Smooth muscle cell (in vitro differentiated cells): ENCODE data around the gene MYCBP2. TPM values are rescaled to one million over a fixed set of nuclear protein-coding genes. Genes with fewer than 3 reads are reported as not detected.
A peak's percentile ranks its signal among the peaks of the same experiment; 100 is the strongest.

ENCODE experiments used
- DNase-seq: peaks from one replicate; lab custom pipeline; 2025; ENCODE audit not compliant: unreplicated experiment; lab: John Stamatoyannopoulos, UW
- H2AFZ ChIP-seq: fragments of 200-600 bp; sonication (generic); 2 replicates; pipeline ENCODE4 v1.6.0; 2016; ENCODE audit warnings: antibody characterized with exemption, low read depth, mild to moderate bottlenecking
- H3F3A ChIP-seq: fragments of 200-600 bp; sonication (generic); 2 replicates; pipeline ENCODE4 v1.6.0; 2017; ENCODE audit warnings: antibody characterized with exemption, low read depth
- H3K27ac ChIP-seq: fragments of 200-600 bp; sonication (generic); 2 replicates; pipeline ENCODE4 v1.5.1; 2016; ENCODE audit warnings: low read depth, mild to moderate bottlenecking
- H3K27me3 ChIP-seq: fragments of 200-600 bp; sonication (generic); 2 replicates; pipeline ENCODE4 v1.6.1; 2016; ENCODE audit warnings: low read depth, mild to moderate bottlenecking
- H3K36me3 ChIP-seq: fragments of 200-600 bp; sonication (generic); 2 replicates; pipeline ENCODE4 v1.5.1; 2016; ENCODE audit warnings: low read depth
- H3K4me1 ChIP-seq: fragments of 200-600 bp; sonication (generic); 2 replicates; pipeline ENCODE4 v1.5.1; 2016; ENCODE audit warnings: low read depth
- H3K4me2 ChIP-seq: fragments of 200-600 bp; sonication (generic); 2 replicates; pipeline ENCODE4 v1.6.0; 2016; ENCODE audit warnings: mild to moderate bottlenecking
- H3K4me3 ChIP-seq: fragments of 200-600 bp; sonication (generic); 2 replicates; pipeline ENCODE4 v1.5.1; 2016; ENCODE audit warnings: mild to moderate bottlenecking
- H3K79me2 ChIP-seq: fragments of 200-600 bp; sonication (generic); 2 replicates; pipeline ENCODE4 v1.6.0; 2016; ENCODE audit warnings: low read depth, mild to moderate bottlenecking
- H3K9ac ChIP-seq: fragments of 200-600 bp; sonication (generic); 2 replicates; pipeline ENCODE4 v1.6.0; 2016; ENCODE audit warnings: low read depth
- H3K9me3 ChIP-seq: fragments of 200-600 bp; sonication (generic); replicated peaks from 2 replicates; pipeline ENCODE4 v1.5.1; 2016; ENCODE audit warnings: low read depth
- H4K20me1 ChIP-seq: fragments of 200-600 bp; sonication (generic); 2 replicates; pipeline ENCODE4 v1.6.0; 2016; ENCODE audit warnings: low read depth
- CTCF ChIP-seq: fragments of 200-600 bp; sonication (generic); IDR thresholded peaks from 2 replicates; pipeline ENCODE4 v1.5.1; 2017; ENCODE audit warnings: borderline replicate concordance, mild to moderate bottlenecking, antibody characterized with exemption; ENCODE audit not compliant: insufficient read depth, poor library complexity, severe bottlenecking
- WGBS: methylation state at CpG from one replicate; pipeline ENCODE4 v1.1.7; 2016; ENCODE audit warnings: low lambda C conversion rate; 5-methylcytosine and 5-hydroxymethylcytosine counted together
- polyA plus RNA-seq: library from polyadenylated mRNA; unstranded; fragments of >200 nt; fragmentation: Nextera tagmentation; extraction: Ambion mirVana; gene quantifications from 2 replicates; pipeline ENCODE4 v1.2.1, GENCODE V29; 2016
- total RNA-seq: library from RNA; depleted of rRNA; stranded (reverse); fragments of >200 nt; gene quantifications from 2 replicates; pipeline ENCODE4 v1.2.3, GENCODE V29; 2014

MYCBP2 gene
- total and polyA plus RNA-seq, 2 experiments from 2014 or later, result 20.1 to 61.0 TPM

GRCh38 chr13:77180011-77180410 lies 146.9 kb downstream of the MYCBP2 start:
- no peak for TF ChIP-seq CTCF

DNA sequence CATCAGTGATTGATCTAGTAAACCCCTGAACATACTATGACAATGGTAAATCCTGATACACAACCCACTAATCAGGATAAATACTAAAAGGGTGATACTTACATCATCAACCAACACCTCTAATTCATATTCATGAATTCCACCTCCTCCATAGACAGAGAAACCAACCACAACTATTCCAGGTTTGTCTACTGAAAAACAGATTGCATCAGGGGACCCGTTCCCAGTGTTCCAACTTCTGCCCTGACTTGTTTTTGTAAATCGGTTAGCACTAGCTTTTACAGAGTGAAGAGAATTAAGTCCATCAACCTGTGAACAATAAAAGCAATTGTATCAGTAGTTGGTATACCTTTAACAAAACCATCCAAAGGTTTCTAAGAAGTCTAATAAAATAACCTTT lies 149.2 kb downstream of the MYCBP2 start:
- no peaks in the 10 kb centered on the region for H4K20me1 ChIP-seq
- H3K79me2 ChIP-seq, result no peaks in the 10 kb centered on the region
- H3K36me3 ChIP-seq, result peaks cover 29% of the 10 kb centered on the region
- H2AFZ ChIP-seq, result no peak overlapping the region
- H3K27me3 ChIP-seq, result no peaks in the 10 kb centered on the region
- no peaks in the 10 kb centered on the region for H3K4me1 ChIP-seq
- H3K4me2 ChIP-seq, result no peak overlapping the region
- H3K9ac ChIP-seq, result no peak overlapping the region
- no peak for DNase-seq
- H3K9me3 ChIP-seq, result no peaks in the 10 kb centered on the region
- peaks cover 3% of the 10 kb centered on the region for H3F3A ChIP-seq
- no peak for TF ChIP-seq CTCF
- WGBS, result 76% methylated on average over 2 of the region's 2 CpGs
- no peak overlapping the region for H3K4me3 ChIP-seq
- peak overlapping the region; percentile 82 for H3K27ac ChIP-seq

More at GRCh38 chr13:77180011-77180410, 146.9 kb downstream of the MYCBP2 start:
- peak overlapping the region; percentile 25 for H3K27ac ChIP-seq
- H4K20me1 ChIP-seq, result no peaks in the 10 kb centered on the region
- no peaks in the 10 kb centered on the region for H3K9me3 ChIP-seq
- no peak overlapping the region for H3K4me3 ChIP-seq
- no peaks in the 10 kb centered on the region for H3K27me3 ChIP-seq
- DNase-seq, result no peak
- H3K36me3 ChIP-seq, result peaks cover 31% of the 10 kb centered on the region
- H2AFZ ChIP-seq, result no peak overlapping the region
- H3F3A ChIP-seq, result peaks cover 3% of the 10 kb centered on the region
- 82% methylated on average over 4 of the region's 4 CpGs for WGBS
- no peaks in the 10 kb centered on the region for H3K4me1 ChIP-seq
- H3K4me2 ChIP-seq, result no peak overlapping the region
- H3K79me2 ChIP-seq, result no peaks in the 10 kb centered on the region
- H3K9ac ChIP-seq, result no peak overlapping the region

DNA sequence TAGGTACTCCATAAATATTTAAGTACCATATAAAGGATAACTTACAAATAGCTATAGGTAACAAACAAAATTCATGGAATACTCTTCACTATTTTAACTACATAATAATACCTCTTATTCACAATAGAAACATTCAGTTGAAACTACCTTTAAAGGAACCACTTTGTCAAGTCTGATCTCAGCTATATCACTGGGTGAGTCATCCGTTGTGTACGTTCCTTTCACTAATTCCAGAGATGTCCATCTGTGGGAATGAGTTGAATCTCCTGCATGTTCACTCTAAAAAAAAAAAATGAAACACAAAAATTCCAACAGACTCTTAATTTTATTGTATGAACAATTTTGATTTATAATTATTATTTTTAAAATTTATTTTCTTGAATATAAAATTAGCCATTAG lies 150.5 kb downstream of the MYCBP2 start:
- Histone ChIP-seq H3K27me3 (no peaks in the 10 kb centered on the region), H3F3A (peaks cover 3% of the 10 kb centered on the region), H3K36me3 (peaks cover 29% of the 10 kb centered on the region), H3K4me3 (no peak overlapping the region), H3K9ac (no peak overlapping the region), H4K20me1 (no peaks in the 10 kb centered on the region), H3K4me1 (no peaks in the 10 kb centered on the region), H3K4me2 (peak overlapping the region; percentile 18), H2AFZ (no peak overlapping the region), H3K79me2 (no peaks in the 10 kb centered on the region), H3K27ac (peak overlapping the region; percentile 82), H3K9me3 (no peaks in the 10 kb centered on the region)
- no peak for DNase-seq
- no peak for TF ChIP-seq CTCF
- 43% methylated on average over 2 of the region's 2 CpGs for WGBS

DNA sequence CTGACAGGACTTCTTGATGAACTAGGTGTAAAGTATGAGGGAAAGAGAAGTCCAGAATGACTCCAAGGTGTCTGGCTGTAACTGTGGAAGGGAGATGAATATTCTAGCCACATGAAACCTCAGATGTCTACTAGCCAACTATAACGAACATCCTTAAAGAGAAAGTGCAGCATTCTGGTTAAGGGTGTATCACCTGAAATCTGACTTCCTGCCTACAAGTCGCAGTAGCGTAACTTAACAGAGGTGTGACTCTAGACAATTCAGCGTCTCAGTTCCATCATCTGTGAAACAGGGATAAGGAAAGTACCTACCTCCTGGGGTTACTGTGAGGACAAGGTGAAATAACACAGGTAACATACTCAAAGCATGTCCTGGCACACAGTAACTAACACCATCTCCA lies 154.2 kb downstream of the MYCBP2 start:
- no peak overlapping the region for H2AFZ ChIP-seq
- no peaks in the 10 kb centered on the region for H4K20me1 ChIP-seq
- H3K27ac ChIP-seq, result no peak overlapping the region
- no peak overlapping the region for H3K4me3 ChIP-seq
- 92% methylated on average over 4 of the region's 4 CpGs for WGBS
- no peaks in the 10 kb centered on the region for H3K79me2 ChIP-seq
- H3K4me1 ChIP-seq, result no peaks in the 10 kb centered on the region
- no peak overlapping the region for H3K9ac ChIP-seq
- H3F3A ChIP-seq, result peaks cover 3% of the 10 kb centered on the region
- DNase-seq, result no peak
- H3K36me3 ChIP-seq, result peaks cover 13% of the 10 kb centered on the region
- no peak for TF ChIP-seq CTCF
- no peaks in the 10 kb centered on the region for H3K27me3 ChIP-seq
- H3K9me3 ChIP-seq, result no peaks in the 10 kb centered on the region
- no peak overlapping the region for H3K4me2 ChIP-seq
